ENCODE data around the gene BBOX1. TPM values are rescaled to one million over a fixed set of nuclear protein-coding genes. Genes with fewer than 3 reads are reported as not detected.

The BBOX1 gene
- total RNA-seq, 1 donor from 2014 or later, result not detected

- H3K9me3 Mint-ChIP-seq (ENCODE audit: low read depth), result no peaks in the 10 kb centered on the region
- no peak overlapping the region for H3K4me3 Mint-ChIP-seq (ENCODE audit: low read depth)
- no peaks in the 10 kb centered on the region for H3K27me3 Mint-ChIP-seq
- H3K4me1 Mint-ChIP-seq (ENCODE audit: low read depth), result peaks cover 9% of the 10 kb centered on the region
- no peaks in the 10 kb centered on the region for H3K36me3 Mint-ChIP-seq (ENCODE audit: insufficient read depth)
- DNase-seq (ENCODE audit: low spot score, unreplicated experiment), result no peak
- H3K27ac Mint-ChIP-seq, result no peak overlapping the region
- no peak for TF ChIP-seq CTCF (IDR thresholded peaks at IDR 0.05; ENCODE audit: unreplicated experiment)
Measured at GRCh38 chr11:27020751-27021150, 19.9 kb upstream of the BBOX1 start.

GRCh38 chr11:27022659-27023251 lies 17.9 kb upstream of the BBOX1 start:
- Mint-ChIP-seq H3K4me3 (ENCODE audit: low read depth) (no peak overlapping the region), H3K36me3 (ENCODE audit: insufficient read depth) (no peaks in the 10 kb centered on the region), H3K27me3 (no peaks in the 10 kb centered on the region), H3K9me3 (ENCODE audit: low read depth) (no peaks in the 10 kb centered on the region), H3K4me1 (ENCODE audit: low read depth) (peaks cover 15% of the 10 kb centered on the region), H3K27ac (no peak overlapping the region)
- no peak for DNase-seq (ENCODE audit: low spot score, unreplicated experiment)
- no peak for TF ChIP-seq CTCF (IDR thresholded peaks at IDR 0.05; ENCODE audit: unreplicated experiment)

- Mint-ChIP-seq H3K36me3 (ENCODE audit: insufficient read depth) (no peaks in the 10 kb centered on the region), H3K4me3 (ENCODE audit: low read depth) (no peak overlapping the region), H3K4me1 (ENCODE audit: low read depth) (peaks cover 15% of the 10 kb centered on the region), H3K27me3 (no peaks in the 10 kb centered on the region), H3K27ac (peak overlapping the region; percentile 17), H3K9me3 (ENCODE audit: low read depth) (no peaks in the 10 kb centered on the region)
- no peak for DNase-seq (ENCODE audit: low spot score, unreplicated experiment)
- TF ChIP-seq CTCF (IDR thresholded peaks at IDR 0.05; ENCODE audit: unreplicated experiment), result no peak
Measured at GRCh38 chr11:27024865-27025264, 15.8 kb upstream of the BBOX1 start.

- Mint-ChIP-seq H3K36me3 (ENCODE audit: insufficient read depth) (no peaks in the 10 kb centered on the region), H3K9me3 (ENCODE audit: low read depth) (no peaks in the 10 kb centered on the region), H3K27ac (peak overlapping the region; percentile 18), H3K4me1 (ENCODE audit: low read depth) (peaks cover 15% of the 10 kb centered on the region), H3K4me3 (ENCODE audit: low read depth) (no peak overlapping the region), H3K27me3 (no peaks in the 10 kb centered on the region)
- TF ChIP-seq CTCF (IDR thresholded peaks at IDR 0.05; ENCODE audit: unreplicated experiment), result no peak
- no peak for DNase-seq (ENCODE audit: low spot score, unreplicated experiment)
Measured at GRCh38 chr11:27025312-27025955, 15.2 kb upstream of the BBOX1 start.

- no peaks in the 10 kb centered on the region for H3K27me3 Mint-ChIP-seq
- H3K4me1 Mint-ChIP-seq (ENCODE audit: low read depth), result peaks cover 15% of the 10 kb centered on the region
- no peaks in the 10 kb centered on the region for H3K9me3 Mint-ChIP-seq (ENCODE audit: low read depth)
- DNase-seq (ENCODE audit: low spot score, unreplicated experiment), result no peak
- H3K36me3 Mint-ChIP-seq (ENCODE audit: insufficient read depth), result no peaks in the 10 kb centered on the region
- H3K4me3 Mint-ChIP-seq (ENCODE audit: low read depth), result no peak overlapping the region
- H3K27ac Mint-ChIP-seq, result peak overlapping the region; percentile 62
- TF ChIP-seq CTCF (IDR thresholded peaks at IDR 0.05; ENCODE audit: unreplicated experiment), result no peak
Measured at GRCh38 chr11:27025957-27026733, 14.5 kb upstream of the BBOX1 start.

All from progenitor cell of endocrine pancreas (in vitro differentiated cells).